HG02642 (cell line): ENCODE measurements around the gene FNDC10.

Source experiments
- ATAC-seq: cut with Tn5 transposase; IDR thresholded peaks from one replicate; pipeline ENCODE4 v1.9.1; 2021; ENCODE audit warnings: mild to moderate bottlenecking; ENCODE audit not compliant: unreplicated experiment, poor library complexity

FNDC10 gene

DNA sequence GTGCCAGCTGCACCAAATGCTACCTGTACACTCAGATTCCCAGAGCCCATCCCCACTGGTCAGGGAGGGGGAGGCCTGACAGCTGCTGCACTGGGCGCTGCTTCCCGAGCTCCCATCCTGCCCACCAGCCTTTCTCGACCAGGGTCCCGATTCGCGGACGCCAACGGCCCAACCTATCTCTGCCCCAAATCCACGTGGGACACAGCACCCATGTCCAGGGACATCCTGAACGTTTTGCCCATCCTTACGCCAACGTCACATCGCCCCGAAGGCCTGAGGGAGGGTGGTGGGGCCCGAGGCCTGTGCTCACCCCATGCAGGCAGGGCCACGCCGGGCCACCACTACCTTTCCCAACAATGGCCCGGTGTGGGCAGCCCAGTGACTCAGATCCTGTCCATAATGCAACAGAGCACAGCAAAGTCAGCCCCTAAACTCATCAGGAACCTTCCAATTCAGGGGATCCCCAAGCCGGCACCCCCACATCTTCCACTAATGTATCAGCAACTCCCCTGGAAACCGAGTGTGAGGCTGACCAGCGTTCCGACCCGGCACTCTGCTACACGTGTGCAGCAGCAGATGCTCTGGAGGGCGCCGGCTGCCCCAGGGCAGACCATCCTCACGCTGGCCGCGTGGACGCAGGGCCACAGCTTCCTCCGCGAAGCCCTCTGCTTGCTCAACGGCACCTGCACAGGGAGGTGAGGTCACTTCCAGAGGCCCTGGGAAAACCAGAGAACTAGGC lies 48.2 kb downstream of the FNDC10 start:
- no peak for ATAC-seq

GRCh38 chr1:1550591-1551432 lies 49.1 kb downstream of the FNDC10 start:
- ATAC-seq, result no peak

DNA sequence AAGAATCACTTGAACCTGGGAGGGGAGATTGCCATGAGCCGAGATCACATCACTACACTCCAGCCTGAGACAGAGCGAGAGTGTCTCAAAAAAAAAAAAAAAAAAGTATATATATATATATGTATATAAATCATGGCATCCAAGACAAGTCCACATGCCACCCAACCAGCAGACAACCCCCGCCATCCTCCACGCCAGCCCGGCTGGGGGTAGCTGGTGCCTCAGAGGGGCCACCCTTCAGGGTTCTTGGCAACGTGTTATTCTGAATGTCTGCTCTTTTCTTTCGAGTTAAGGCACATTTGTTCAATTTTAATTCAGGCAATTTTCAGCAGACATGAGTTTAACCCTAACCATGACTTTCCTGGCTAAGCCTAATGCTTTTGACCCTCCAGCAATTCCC lies 49.8 kb downstream of the FNDC10 start:
- ATAC-seq, result no peak

GRCh38 chr1:1548591-1548990 lies 51.3 kb downstream of the FNDC10 start:
- no peak for ATAC-seq
